Effector memory CD4-positive, alpha-beta T cell (primary cell): ENCODE measurements around the gene B4GALNT4.

ENCODE experiments used
- DNase-seq, 3 donors: peaks; one replicate each; pipeline ENCODE4 v3.0.0-alpha.2; 2020
- H3K27ac ChIP-seq: 2 replicates; pipeline ENCODE4 v1.7.0; 2013; ENCODE audit warnings: mild to moderate bottlenecking, low read length, moderate library complexity; ENCODE audit not compliant: insufficient read depth, poor library complexity, severe bottlenecking
- H3K27me3 ChIP-seq: replicated peaks from 2 replicates; pipeline ENCODE4 v1.7.0; 2013; ENCODE audit warnings: mild to moderate bottlenecking, low read length; ENCODE audit not compliant: insufficient read depth, control insufficient read depth, poor library complexity, severe bottlenecking
- H3K36me3 ChIP-seq: 2 replicates; pipeline ENCODE4 v1.7.0; 2013; ENCODE audit warnings: mild to moderate bottlenecking, low read length, moderate library complexity; ENCODE audit not compliant: control insufficient read depth, insufficient read depth
- H3K4me1 ChIP-seq: 2 replicates; pipeline ENCODE4 v1.7.0; 2013; ENCODE audit warnings: low read length, mild to moderate bottlenecking; ENCODE audit not compliant: control insufficient read depth, insufficient read depth, poor library complexity, severe bottlenecking
- H3K4me3 ChIP-seq: 2 replicates; pipeline ENCODE4 v1.7.0; 2013; ENCODE audit warnings: low read length, low read depth, mild to moderate bottlenecking; ENCODE audit not compliant: insufficient read depth, poor library complexity, severe bottlenecking
- H3K9me3 ChIP-seq: 2 replicates; pipeline ENCODE4 v1.7.0; 2013; ENCODE audit warnings: mild to moderate bottlenecking, low read length, moderate library complexity; ENCODE audit not compliant: control insufficient read depth

B4GALNT4 gene

GRCh38 chr11:368414-369335 lies 624 bp upstream of the B4GALNT4 start:
- no peak overlapping the region for H3K4me3 ChIP-seq
- no peak overlapping the region for H3K27ac ChIP-seq
- H3K9me3 ChIP-seq = no peaks in the 10 kb centered on the region
- H3K36me3 ChIP-seq = no peaks in the 10 kb centered on the region
- no peak for DNase-seq
- H3K27me3 ChIP-seq = peaks cover 26% of the 10 kb centered on the region
- H3K4me1 ChIP-seq = peaks cover 10% of the 10 kb centered on the region

GRCh38 chr11:370070-370941 lies 1.0 kb downstream of the B4GALNT4 start:
- H3K4me1 ChIP-seq = peaks cover 10% of the 10 kb centered on the region
- no peak for DNase-seq
- no peak overlapping the region for H3K4me3 ChIP-seq
- no peak overlapping the region for H3K27ac ChIP-seq
- no peaks in the 10 kb centered on the region for H3K36me3 ChIP-seq
- no peaks in the 10 kb centered on the region for H3K9me3 ChIP-seq
- peaks cover 26% of the 10 kb centered on the region for H3K27me3 ChIP-seq

GRCh38 chr11:371051-371450 lies 1.8 kb downstream of the B4GALNT4 start:
- Histone ChIP-seq H3K27ac (no peak overlapping the region), H3K27me3 (peaks cover 26% of the 10 kb centered on the region), H3K4me1 (peaks cover 10% of the 10 kb centered on the region), H3K9me3 (no peaks in the 10 kb centered on the region), H3K36me3 (no peaks in the 10 kb centered on the region), H3K4me3 (no peak overlapping the region)
- no peak for DNase-seq

- H3K36me3 ChIP-seq = no peaks in the 10 kb centered on the region
- H3K27me3 ChIP-seq = peaks cover 25% of the 10 kb centered on the region
- peaks cover 10% of the 10 kb centered on the region for H3K4me1 ChIP-seq
- DNase-seq = no peak
- H3K4me3 ChIP-seq = no peak overlapping the region
- H3K9me3 ChIP-seq = no peaks in the 10 kb centered on the region
- no peak overlapping the region for H3K27ac ChIP-seq
Measured at GRCh38 chr11:371716-372590, 2.7 kb downstream of the B4GALNT4 start.

GRCh38 chr11:372809-373715 lies 3.8 kb downstream of the B4GALNT4 start:
- Histone ChIP-seq H3K4me1 (peaks cover 10% of the 10 kb centered on the region), H3K27me3 (peaks cover 14% of the 10 kb centered on the region), H3K36me3 (no peaks in the 10 kb centered on the region), H3K9me3 (no peaks in the 10 kb centered on the region), H3K27ac (no peak overlapping the region), H3K4me3 (no peak overlapping the region)
- DNase-seq = no peak

- Histone ChIP-seq H3K4me1 (peaks cover 4% of the 10 kb centered on the region), H3K36me3 (no peaks in the 10 kb centered on the region), H3K27me3 (peaks cover 7% of the 10 kb centered on the region), H3K27ac (no peak overlapping the region), H3K9me3 (no peaks in the 10 kb centered on the region), H3K4me3 (no peak overlapping the region)
- DNase-seq = no peak
Measured at GRCh38 chr11:373716-374551, 4.6 kb downstream of the B4GALNT4 start.

- peaks cover 4% of the 10 kb centered on the region for H3K27me3 ChIP-seq
- H3K4me3 ChIP-seq = no peak overlapping the region
- no peaks in the 10 kb centered on the region for H3K36me3 ChIP-seq
- no peaks in the 10 kb centered on the region for H3K4me1 ChIP-seq
- no peak overlapping the region for H3K27ac ChIP-seq
- no peak for DNase-seq
- H3K9me3 ChIP-seq = no peaks in the 10 kb centered on the region
Measured at GRCh38 chr11:375065-376025, 6.0 kb downstream of the B4GALNT4 start.
